Neuronal stem cell (in vitro differentiated cells): Measurements from ENCODE around the gene MICB.
A peak's percentile ranks its signal among the peaks of the same experiment; 100 is the strongest.

Source experiments
- DNase-seq: peaks from one replicate; pipeline ENCODE4 v3.0.0-alpha.2; 2013; ENCODE audit warnings: low spot score
- H2AFZ ChIP-seq: one replicate; pipeline ENCODE4 v1.6.1; 2013; ENCODE audit warnings: mild to moderate bottlenecking, low read length, inconsistent platforms
- H2AK5ac ChIP-seq: 2 replicates; pipeline ENCODE4 v1.6.1; 2013; ENCODE audit warnings: low read depth, mild to moderate bottlenecking, inconsistent platforms, low read length, moderate library complexity, mixed read lengths
- H2BK120ac ChIP-seq: 2 replicates; pipeline ENCODE4 v1.6.1; 2013; ENCODE audit warnings: low read depth, mild to moderate bottlenecking, inconsistent platforms, low read length, moderate library complexity, mixed read lengths
- H2BK12ac ChIP-seq: one replicate; pipeline ENCODE4 v1.6.1; 2013; ENCODE audit warnings: low read length, inconsistent platforms
- H2BK15ac ChIP-seq: 2 replicates; pipeline ENCODE4 v1.6.1; 2013; ENCODE audit warnings: mild to moderate bottlenecking, low read length, inconsistent platforms, mixed read lengths
- H2BK5ac ChIP-seq: one replicate; pipeline ENCODE4 v1.6.1; 2013; ENCODE audit warnings: inconsistent platforms, mild to moderate bottlenecking, low read length, moderate library complexity
- H3K14ac ChIP-seq: one replicate; pipeline ENCODE4 v1.6.1; 2013; ENCODE audit warnings: low read length, inconsistent platforms
- H3K18ac ChIP-seq: 2 replicates; pipeline ENCODE4 v1.6.1; 2013; ENCODE audit warnings: low read length, inconsistent platforms
- H3K23ac ChIP-seq: 2 replicates; pipeline ENCODE4 v1.6.1; 2013; ENCODE audit warnings: low read depth, mild to moderate bottlenecking, mixed read lengths, low read length, inconsistent platforms; ENCODE audit not compliant: poor library complexity
- H3K27ac ChIP-seq: replicated peaks from 3 replicates; pipeline ENCODE4 v1.5.1; 2013; ENCODE audit warnings: low read length, inconsistent platforms
- H3K27me3 ChIP-seq, 3 experiments: 2 replicates each; pipeline ENCODE4 v1.6.1; 2013; ENCODE audit warnings: low read length in 3 of 3, mild to moderate bottlenecking in 2 of 3, inconsistent platforms in 1 of 3, low read depth in 1 of 3, mixed read lengths in 1 of 3, moderate library complexity in 1 of 3; ENCODE audit not compliant: control insufficient read depth in 3 of 3, insufficient read depth in 3 of 3
- H3K36me3 ChIP-seq, 2 donors: replicated peaks in 1 of 2; 2 replicates each; pipeline ENCODE4 v1.6.1; 2013; ENCODE audit warnings: low read length in 2 of 2; ENCODE audit not compliant: control insufficient read depth in 2 of 2, insufficient read depth in 2 of 2
- H3K4ac ChIP-seq: 2 replicates; pipeline ENCODE4 v1.6.1; 2013; ENCODE audit warnings: inconsistent platforms, mild to moderate bottlenecking, low read length, moderate library complexity
- H3K4me1 ChIP-seq, 2 donors: 1 replicate in 1 of 2; 2 replicates in 1 of 2; pipeline ENCODE4 v1.6.1; 2013; ENCODE audit warnings: low read length in 2 of 2, low read depth in 1 of 2; ENCODE audit not compliant: control insufficient read depth in 2 of 2, insufficient read depth in 1 of 2
- H3K4me2 ChIP-seq: one replicate; pipeline ENCODE4 v1.6.1; 2013; ENCODE audit warnings: mild to moderate bottlenecking, low read length, inconsistent platforms; ENCODE audit not compliant: insufficient read depth, poor library complexity, severe bottlenecking
- H3K4me3 ChIP-seq, 2 donors: 2 replicates each; pipeline ENCODE4 v1.5.1; 2013; ENCODE audit warnings: low read length in 2 of 2, mild to moderate bottlenecking in 2 of 2, inconsistent platforms in 1 of 2, moderate library complexity in 1 of 2
- H3K79me1 ChIP-seq: one replicate; pipeline ENCODE4 v1.6.1; 2013; ENCODE audit warnings: low read depth, mild to moderate bottlenecking, inconsistent platforms, low read length, moderate library complexity
- H3K9ac ChIP-seq: one replicate; pipeline ENCODE4 v1.6.1; 2013; ENCODE audit warnings: mild to moderate bottlenecking, low read depth, low read length, inconsistent platforms; ENCODE audit not compliant: poor library complexity
- H3K9me3 ChIP-seq, 2 donors: replicated peaks in 1 of 2; 2 replicates each; pipeline versions ENCODE3 to v1.6.1; 2013; ENCODE audit warnings: low read length in 2 of 2, mild to moderate bottlenecking in 2 of 2, inconsistent platforms in 1 of 2, low read depth in 1 of 2, mixed read lengths in 1 of 2, moderate library complexity in 1 of 2; ENCODE audit not compliant: control insufficient read depth in 2 of 2, insufficient read depth in 1 of 2
- H4K8ac ChIP-seq: one replicate; pipeline ENCODE4 v1.6.1; 2013; ENCODE audit warnings: low read depth, mild to moderate bottlenecking, inconsistent platforms, low read length, moderate library complexity
- H4K91ac ChIP-seq: one replicate; pipeline ENCODE4 v1.6.1; 2013; ENCODE audit warnings: low read length, low read depth, mild to moderate bottlenecking, inconsistent platforms; ENCODE audit not compliant: poor library complexity
- WGBS, 2 donors: extraction: QIAGEN DNeasy Blood & Tissue Kit; methylation state at CpG; one replicate each; pipeline ENCODE4 v1.1.7; 2013; ENCODE audit warnings: missing lambda C conversion rate in 2 of 2, mixed read lengths in 1 of 2; ENCODE audit not compliant: insufficient read length in 2 of 2, insufficient replicate concordance in 1 of 2; ENCODE audit errors: extremely low coverage in 2 of 2; 5-methylcytosine and 5-hydroxymethylcytosine counted together

Gene MICB

GRCh38 chr6:31474871-31475286, 23.1 kb upstream of the MICB start:
- peaks cover 0 to 3% of the 10 kb centered on the region in 2 donors for H3K4me1 ChIP-seq
- H3K14ac ChIP-seq = peak overlapping the region; percentile 97
- H3K4me3 ChIP-seq = no peak overlapping the region
- H3K9me3 ChIP-seq = peaks cover 0 to 1% of the 10 kb centered on the region in 2 donors
- H3K27me3 ChIP-seq = peaks cover 0 to 79% (median 2%) of the 10 kb centered on the region in 3 experiments
- H3K36me3 ChIP-seq = no peaks in the 10 kb centered on the region
- no peak overlapping the region for H3K27ac ChIP-seq
- H2AK5ac ChIP-seq = peak overlapping the region; percentile 34
- no peak overlapping the region for H2AFZ ChIP-seq
- H3K23ac ChIP-seq = peak overlapping the region; percentile 47
- peak overlapping the region; percentile 47 for H3K9ac ChIP-seq
- no peak overlapping the region for H3K4ac ChIP-seq
- H2BK5ac ChIP-seq = peak overlapping the region; percentile 30
- DNase-seq = no peak
- no peaks in the 10 kb centered on the region for H3K79me1 ChIP-seq
- no peak overlapping the region for H2BK120ac ChIP-seq
- H3K18ac ChIP-seq = peak overlapping the region; percentile 48
- WGBS, 2 donors = no CpG with 5 or more reads among the region's 6 CpGs
- H4K8ac ChIP-seq = no peak overlapping the region
- no peak overlapping the region for H2BK15ac ChIP-seq
- peak overlapping the region; percentile 16 for H2BK12ac ChIP-seq
- H4K91ac ChIP-seq = no peak overlapping the region
- H3K4me2 ChIP-seq = no peak overlapping the region

GRCh38 chr6:31476515-31477139, 21.3 kb upstream of the MICB start:
- Histone ChIP-seq H2BK12ac (no peak overlapping the region), H2BK15ac (no peak overlapping the region), H2BK5ac (no peak overlapping the region), H2AK5ac (no peak overlapping the region), H4K91ac (no peak overlapping the region), H3K27me3 (peaks cover 0 to 73% (median 2%) of the 10 kb centered on the region in 3 experiments), H3K79me1 (no peaks in the 10 kb centered on the region), H3K4me2 (no peak overlapping the region), H3K27ac (no peak overlapping the region), H2BK120ac (no peak overlapping the region), H3K14ac (no peak overlapping the region), H2AFZ (no peak overlapping the region), H4K8ac (no peak overlapping the region), H3K9ac (peak overlapping the region; percentile 45), H3K36me3 (no peaks in the 10 kb centered on the region), H3K4me1 (peaks cover 0 to 3% of the 10 kb centered on the region in 2 donors), H3K18ac (no peak overlapping the region), H3K9me3 (peaks cover 0 to 1% of the 10 kb centered on the region in 2 donors), H3K4me3 (no peak overlapping the region), H3K4ac (no peak overlapping the region), H3K23ac (no peak overlapping the region)
- no CpG with 5 or more reads among the region's 7 CpGs for WGBS, 2 donors
- no peak for DNase-seq

- peaks cover 0 to 66% (median 2%) of the 10 kb centered on the region in 3 experiments for H3K27me3 ChIP-seq
- no peak overlapping the region for H2BK120ac ChIP-seq
- H2AFZ ChIP-seq = no peak overlapping the region
- H3K14ac ChIP-seq = no peak overlapping the region
- no peak overlapping the region for H4K91ac ChIP-seq
- no peak overlapping the region for H2BK15ac ChIP-seq
- H3K9ac ChIP-seq = no peak overlapping the region
- no peak overlapping the region for H2AK5ac ChIP-seq
- no peak overlapping the region for H2BK5ac ChIP-seq
- H4K8ac ChIP-seq = no peak overlapping the region
- DNase-seq = no peak
- no peak overlapping the region for H3K4me3 ChIP-seq
- no peak overlapping the region for H3K18ac ChIP-seq
- no peak overlapping the region for H3K4ac ChIP-seq
- H3K4me2 ChIP-seq = no peak overlapping the region
- peaks cover 0 to 1% of the 10 kb centered on the region in 2 donors for H3K9me3 ChIP-seq
- no peaks in the 10 kb centered on the region for H3K36me3 ChIP-seq
- no peaks in the 10 kb centered on the region for H3K79me1 ChIP-seq
- H3K4me1 ChIP-seq = peaks cover 0 to 3% of the 10 kb centered on the region in 2 donors
- H3K23ac ChIP-seq = no peak overlapping the region
- H2BK12ac ChIP-seq = no peak overlapping the region
- H3K27ac ChIP-seq = no peak overlapping the region
- WGBS, 2 donors = no CpG with 5 or more reads among the region's 4 CpGs
Observed at GRCh38 chr6:31477521-31477920, 20.4 kb upstream of the MICB start.

GRCh38 chr6:31478186-31478950, 19.6 kb upstream of the MICB start:
- H4K8ac ChIP-seq = no peak overlapping the region

More at GRCh38 chr6:31478186-31478950, 19.6 kb upstream of the MICB start:
- H3K9ac ChIP-seq = no peak overlapping the region
- no peak overlapping the region for H3K27ac ChIP-seq
- no peak for DNase-seq
- H3K4me3 ChIP-seq = no peak overlapping the region
- no peak overlapping the region for H3K4me2 ChIP-seq
- no peak overlapping the region for H3K4ac ChIP-seq
- WGBS, 2 donors = no CpG with 5 or more reads among the region's 3 CpGs
- peaks cover 0 to 57% (median 0%) of the 10 kb centered on the region in 3 experiments for H3K27me3 ChIP-seq
- H3K79me1 ChIP-seq = no peaks in the 10 kb centered on the region
- H3K18ac ChIP-seq = no peak overlapping the region
- H2AK5ac ChIP-seq = no peak overlapping the region
- H2AFZ ChIP-seq = no peak overlapping the region
- H2BK15ac ChIP-seq = no peak overlapping the region
- H2BK5ac ChIP-seq = no peak overlapping the region
- H2BK120ac ChIP-seq = no peak overlapping the region
- H3K23ac ChIP-seq = no peak overlapping the region
- peaks cover 0 to 1% of the 10 kb centered on the region in 2 donors for H3K9me3 ChIP-seq
- H3K14ac ChIP-seq = no peak overlapping the region
- H3K36me3 ChIP-seq = no peaks in the 10 kb centered on the region
- peaks cover 0 to 3% of the 10 kb centered on the region in 2 donors for H3K4me1 ChIP-seq
- no peak overlapping the region for H4K91ac ChIP-seq
- no peak overlapping the region for H2BK12ac ChIP-seq
